Neural cell (in vitro differentiated cells): ENCODE results near the gene CLIC1. TPM values are rescaled to one million over a fixed set of nuclear protein-coding genes. Genes with fewer than 3 reads are reported as not detected.

Experiments used
- H2AFZ ChIP-seq: fragments of 200-600, 300-800 bp; sonication (generic), shearing (Covaris generic); 2 replicates; pipeline ENCODE4 v1.6.0; 2014; ENCODE audit warnings: low read depth, mild to moderate bottlenecking, antibody characterized with exemption, low read length, moderate library complexity
- H3F3A ChIP-seq: fragments of 200-600 bp; shearing (Covaris generic); 2 replicates; pipeline ENCODE4 v1.6.1; 2016; ENCODE audit warnings: mild to moderate bottlenecking, moderate library complexity, mixed read lengths, antibody characterized with exemption, low read length; ENCODE audit not compliant: insufficient read depth, poor library complexity, severe bottlenecking
- H3K27ac ChIP-seq: fragments of 200-600, 300-800 bp; sonication (generic), shearing (Covaris generic); 2 replicates; pipeline ENCODE4 v1.5.1; 2014; ENCODE audit warnings: mild to moderate bottlenecking, low read length, moderate library complexity
- H3K27me3 ChIP-seq: fragments of 300-800, 200-600 bp; sonication (generic), shearing (Covaris generic); 2 replicates; pipeline ENCODE4 v1.6.0; 2014; ENCODE audit warnings: mild to moderate bottlenecking, low read depth, low read length, moderate library complexity; ENCODE audit not compliant: insufficient read depth
- H3K36me3 ChIP-seq: fragments of 300-800, 200-600 bp; sonication (generic), shearing (Covaris generic); 2 replicates; pipeline ENCODE4 v1.5.1; 2014; ENCODE audit warnings: mild to moderate bottlenecking, antibody characterized with exemption, low read length, moderate library complexity; ENCODE audit not compliant: insufficient read depth
- H3K4me2 ChIP-seq: fragments of 300-800, 200-600 bp; sonication (generic), shearing (Covaris generic); 2 replicates; pipeline ENCODE4 v1.6.0; 2014; ENCODE audit warnings: mild to moderate bottlenecking, low read length
- H3K4me3 ChIP-seq: fragments of 300-800, 200-600 bp; sonication (generic), shearing (Covaris generic); 2 replicates; pipeline ENCODE4 v1.5.1; 2014; ENCODE audit warnings: mild to moderate bottlenecking, low read length, moderate library complexity
- H3K79me2 ChIP-seq: fragments of 200-600 bp; shearing (Covaris generic); replicated peaks from 2 replicates; pipeline ENCODE4 v1.6.0; 2014; ENCODE audit warnings: mild to moderate bottlenecking, low read length, moderate library complexity; ENCODE audit not compliant: insufficient read depth
- H3K9ac ChIP-seq: fragments of 300-800, 200-600 bp; sonication (generic), shearing (Covaris generic); 2 replicates; pipeline ENCODE4 v1.6.1; 2016; ENCODE audit warnings: mild to moderate bottlenecking, low read length, mixed read lengths
- H3K9me2 ChIP-seq: fragments of 200-600 bp; shearing (Covaris generic); 2 replicates; pipeline ENCODE4 v1.6.1; 2016; ENCODE audit warnings: mild to moderate bottlenecking, low read length, mixed read lengths; ENCODE audit not compliant: insufficient read depth
- H3K9me3 ChIP-seq: fragments of 200-600, 300-800 bp; sonication (generic), shearing (Covaris generic); 2 replicates; pipeline ENCODE4 v1.6.1; 2016; ENCODE audit warnings: mild to moderate bottlenecking, mixed run types, low read length, moderate library complexity, mixed read lengths
- H4K20me1 ChIP-seq: fragments of 200-600 bp; shearing (Covaris generic); 2 replicates; pipeline ENCODE4 v1.6.1; 2016; ENCODE audit warnings: mild to moderate bottlenecking, mixed run types; ENCODE audit not compliant: insufficient read depth
- CTCF ChIP-seq: fragments of 450-650 bp; IDR thresholded peaks from 2 replicates; pipeline ENCODE4 v1.5.1; 2014; ENCODE audit warnings: antibody characterized with exemption, mild to moderate bottlenecking, moderate library complexity; ENCODE audit not compliant: poor library complexity, severe bottlenecking
- EP300 ChIP-seq: fragments of 450-650 bp; conservative IDR thresholded peaks from 2 replicates; pipeline ENCODE4 v1.6.1; 2014; ENCODE audit warnings: antibody characterized with exemption, mild to moderate bottlenecking, moderate library complexity; ENCODE audit not compliant: poor library complexity, severe bottlenecking
- EZH2 ChIP-seq: fragments of 200-600, 300-800 bp; shearing (Covaris generic), sonication (generic); IDR thresholded peaks from 2 replicates; pipeline ENCODE4 v1.6.1; 2014; ENCODE audit warnings: antibody characterized with exemption, low read length, borderline replicate concordance, mild to moderate bottlenecking; ENCODE audit not compliant: insufficient read depth, poor library complexity, severe bottlenecking
- MXI1 ChIP-seq: fragments of 450-650 bp; conservative IDR thresholded peaks from 2 replicates; pipeline ENCODE4 v1.6.1; 2014; ENCODE audit warnings: antibody characterized with exemption, mild to moderate bottlenecking; ENCODE audit not compliant: poor library complexity, severe bottlenecking
- POLR2AphosphoS5 ChIP-seq: IDR thresholded peaks from 2 replicates; pipeline ENCODE4 v1.6.1; 2012
- RAD21 ChIP-seq: fragments of 450-650 bp; conservative IDR thresholded peaks from 2 replicates; pipeline ENCODE4 v1.6.1; 2014; ENCODE audit warnings: antibody characterized with exemption, mild to moderate bottlenecking, moderate library complexity
- REST ChIP-seq: IDR thresholded peaks from 2 replicates; pipeline ENCODE4 v1.6.1; 2012; ENCODE audit warnings: borderline replicate concordance
- SMC3 ChIP-seq: fragments of 450-650 bp; conservative IDR thresholded peaks from 2 replicates; pipeline ENCODE4 v1.6.1; 2014; ENCODE audit warnings: antibody characterized with exemption, mild to moderate bottlenecking, moderate library complexity; ENCODE audit not compliant: poor library complexity
- TAF1 ChIP-seq: IDR thresholded peaks from 2 replicates; pipeline ENCODE4 v1.6.1; 2012; ENCODE audit warnings: low read depth
- polyA plus RNA-seq: library from polyadenylated mRNA; depleted of rRNA; stranded (reverse); fragments of >200 nt; gene quantifications from 2 replicates; pipeline ENCODE4 v1.2.3, GENCODE V29; 2014

The CLIC1 gene
- polyA plus RNA-seq, 1 donor from 2014 or later, result 5.5 TPM

- Histone ChIP-seq H2AFZ (no peak overlapping the region), H3K27me3 (no peaks in the 10 kb centered on the region), H3K36me3 (peaks cover 5% of the 10 kb centered on the region), H3K4me2 (no peak overlapping the region), H4K20me1 (no peaks in the 10 kb centered on the region), H3F3A (no peaks in the 10 kb centered on the region), H3K9ac (no peak overlapping the region), H3K9me2 (no peaks in the 10 kb centered on the region), H3K27ac (no peak overlapping the region), H3K9me3 (no peaks in the 10 kb centered on the region), H3K79me2 (no peaks in the 10 kb centered on the region), H3K4me3 (no peak overlapping the region)
- TF ChIP-seq SMC3 (no peak), CTCF (no peak), POLR2AphosphoS5 (no peak), REST (no peak), EP300 (no peak), TAF1 (no peak), MXI1 (no peak), RAD21 (no peak), EZH2 (no peak)
Measured at GRCh38 chr6:31778193-31778592, 41.9 kb upstream of the CLIC1 start.

- Histone ChIP-seq H3K9me2 (no peaks in the 10 kb centered on the region), H2AFZ (no peak overlapping the region), H3K9me3 (no peaks in the 10 kb centered on the region), H3K9ac (no peak overlapping the region), H3K27ac (no peak overlapping the region), H3K36me3 (peaks cover 5% of the 10 kb centered on the region), H3F3A (no peaks in the 10 kb centered on the region), H3K4me3 (no peak overlapping the region), H3K79me2 (no peaks in the 10 kb centered on the region), H3K4me2 (no peak overlapping the region), H4K20me1 (no peaks in the 10 kb centered on the region), H3K27me3 (no peaks in the 10 kb centered on the region)
- no peak for TF ChIP-seq RAD21
- TF ChIP-seq REST, result no peak
- no peak for TF ChIP-seq CTCF
- TF ChIP-seq EZH2, result no peak
- TF ChIP-seq SMC3, result no peak
- no peak for TF ChIP-seq TAF1
- no peak for TF ChIP-seq EP300
Measured at GRCh38 chr6:31777667-31778050, 41.3 kb upstream of the CLIC1 start.
